WI38 (cell line): ENCODE measurements around the gene SNRK.

ENCODE experiments used
- H3K4me3 ChIP-seq: 2 replicates; pipeline ENCODE4 v1.5.1; 2011; ENCODE audit warnings: low read depth, mild to moderate bottlenecking, control low read depth, low read length
- TF ChIP-seq, protein P1 (sequence below): IDR thresholded peaks from 2 replicates; pipeline ENCODE4 v1.5.1; 2012; ENCODE audit warnings: low read depth, mild to moderate bottlenecking, control low read depth, low read length

SNRK gene, protein sequence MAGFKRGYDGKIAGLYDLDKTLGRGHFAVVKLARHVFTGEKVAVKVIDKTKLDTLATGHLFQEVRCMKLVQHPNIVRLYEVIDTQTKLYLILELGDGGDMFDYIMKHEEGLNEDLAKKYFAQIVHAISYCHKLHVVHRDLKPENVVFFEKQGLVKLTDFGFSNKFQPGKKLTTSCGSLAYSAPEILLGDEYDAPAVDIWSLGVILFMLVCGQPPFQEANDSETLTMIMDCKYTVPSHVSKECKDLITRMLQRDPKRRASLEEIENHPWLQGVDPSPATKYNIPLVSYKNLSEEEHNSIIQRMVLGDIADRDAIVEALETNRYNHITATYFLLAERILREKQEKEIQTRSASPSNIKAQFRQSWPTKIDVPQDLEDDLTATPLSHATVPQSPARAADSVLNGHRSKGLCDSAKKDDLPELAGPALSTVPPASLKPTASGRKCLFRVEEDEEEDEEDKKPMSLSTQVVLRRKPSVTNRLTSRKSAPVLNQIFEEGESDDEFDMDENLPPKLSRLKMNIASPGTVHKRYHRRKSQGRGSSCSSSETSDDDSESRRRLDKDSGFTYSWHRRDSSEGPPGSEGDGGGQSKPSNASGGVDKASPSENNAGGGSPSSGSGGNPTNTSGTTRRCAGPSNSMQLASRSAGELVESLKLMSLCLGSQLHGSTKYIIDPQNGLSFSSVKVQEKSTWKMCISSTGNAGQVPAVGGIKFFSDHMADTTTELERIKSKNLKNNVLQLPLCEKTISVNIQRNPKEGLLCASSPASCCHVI

DNA sequence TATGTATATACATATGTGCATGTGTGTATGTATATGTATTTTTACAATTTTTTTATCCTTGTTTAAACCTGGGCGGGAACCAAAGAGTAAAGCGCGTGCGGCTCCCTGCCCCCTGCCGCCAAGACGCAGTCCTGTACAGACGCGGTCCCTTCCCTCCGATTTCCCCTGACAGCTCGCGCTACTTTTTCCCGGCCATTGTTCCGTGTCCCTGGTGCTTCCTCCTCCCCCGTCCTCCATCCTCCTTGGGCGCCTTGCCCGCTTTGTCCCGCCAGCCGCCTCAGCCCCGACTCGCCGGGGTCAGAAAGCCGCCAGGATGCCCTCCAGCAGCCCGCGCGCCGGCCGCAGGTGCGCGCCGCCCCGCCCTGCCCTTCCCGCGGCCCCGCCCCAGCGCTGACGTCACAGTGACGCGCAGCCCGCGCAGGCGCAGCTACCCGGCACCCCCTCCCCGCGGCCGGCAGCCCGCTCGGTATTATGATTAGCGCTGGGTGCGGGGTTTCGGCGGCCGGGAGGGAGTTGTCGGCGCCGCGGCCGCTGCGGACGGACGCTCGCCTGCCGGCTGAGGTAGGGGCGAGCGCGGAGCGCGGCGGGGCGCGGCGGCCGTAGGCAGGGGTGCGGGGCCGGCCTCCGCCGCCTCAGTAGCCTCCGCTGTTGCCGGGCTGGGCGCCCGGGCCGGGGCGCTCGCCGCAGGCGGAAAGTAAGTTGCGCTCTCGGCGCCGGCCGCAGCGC, at the start of gene SNRK:
Gene SNRK, plus strand, starts transcription at position 426 of the 726 bp plus-strand sequence. CDS start 16,664 bp downstream, outside the sequence.
- TF ChIP-seq, protein P1, sequence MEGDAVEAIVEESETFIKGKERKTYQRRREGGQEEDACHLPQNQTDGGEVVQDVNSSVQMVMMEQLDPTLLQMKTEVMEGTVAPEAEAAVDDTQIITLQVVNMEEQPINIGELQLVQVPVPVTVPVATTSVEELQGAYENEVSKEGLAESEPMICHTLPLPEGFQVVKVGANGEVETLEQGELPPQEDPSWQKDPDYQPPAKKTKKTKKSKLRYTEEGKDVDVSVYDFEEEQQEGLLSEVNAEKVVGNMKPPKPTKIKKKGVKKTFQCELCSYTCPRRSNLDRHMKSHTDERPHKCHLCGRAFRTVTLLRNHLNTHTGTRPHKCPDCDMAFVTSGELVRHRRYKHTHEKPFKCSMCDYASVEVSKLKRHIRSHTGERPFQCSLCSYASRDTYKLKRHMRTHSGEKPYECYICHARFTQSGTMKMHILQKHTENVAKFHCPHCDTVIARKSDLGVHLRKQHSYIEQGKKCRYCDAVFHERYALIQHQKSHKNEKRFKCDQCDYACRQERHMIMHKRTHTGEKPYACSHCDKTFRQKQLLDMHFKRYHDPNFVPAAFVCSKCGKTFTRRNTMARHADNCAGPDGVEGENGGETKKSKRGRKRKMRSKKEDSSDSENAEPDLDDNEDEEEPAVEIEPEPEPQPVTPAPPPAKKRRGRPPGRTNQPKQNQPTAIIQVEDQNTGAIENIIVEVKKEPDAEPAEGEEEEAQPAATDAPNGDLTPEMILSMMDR = no peak
- H3K4me3 ChIP-seq = peak within 1 kb of the TSS; percentile 90

DNA sequence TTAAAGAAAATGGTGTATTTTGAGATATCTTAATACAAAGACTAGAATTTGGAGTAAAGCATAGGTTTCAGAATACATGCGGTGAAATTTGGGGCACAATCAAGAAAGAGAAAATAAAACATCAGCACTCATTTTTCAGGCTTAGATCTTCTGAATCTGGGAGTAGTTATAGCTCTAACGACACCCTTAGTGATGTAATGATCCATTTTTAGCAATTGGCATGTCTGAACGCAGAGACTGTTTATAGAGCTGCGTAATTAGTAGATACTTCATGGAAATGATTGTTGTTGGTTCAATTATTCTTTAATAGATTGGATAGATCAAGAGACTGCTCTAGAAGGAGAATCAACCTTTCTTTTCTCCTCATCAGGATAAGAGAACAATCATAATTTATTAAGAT, 47.5 kb upstream of the SNRK start:
- TF ChIP-seq, protein P1 = no peak
- H3K4me3 ChIP-seq = no peak overlapping the region

DNA sequence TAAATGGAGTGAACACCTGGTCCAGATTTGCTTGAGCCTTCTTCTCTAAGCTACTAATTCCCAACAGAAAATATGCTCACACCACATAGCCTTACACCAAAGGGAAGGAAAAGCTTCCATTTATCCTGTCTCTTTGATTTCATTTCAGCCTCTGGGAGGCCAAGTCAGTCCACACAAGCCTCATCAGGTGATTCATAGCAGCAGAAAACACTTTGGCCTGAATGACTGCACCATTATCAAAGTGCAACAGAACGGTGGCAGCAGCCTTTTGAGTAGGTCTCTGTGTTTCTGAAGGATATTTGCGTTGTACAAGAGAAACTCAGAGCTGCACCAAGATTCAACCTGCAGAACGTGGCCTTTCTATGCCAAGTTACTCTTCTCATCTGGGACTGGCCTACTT, 46.6 kb upstream of the SNRK start:
- TF ChIP-seq, protein P1 = no peak
- no peak overlapping the region for H3K4me3 ChIP-seq

DNA sequence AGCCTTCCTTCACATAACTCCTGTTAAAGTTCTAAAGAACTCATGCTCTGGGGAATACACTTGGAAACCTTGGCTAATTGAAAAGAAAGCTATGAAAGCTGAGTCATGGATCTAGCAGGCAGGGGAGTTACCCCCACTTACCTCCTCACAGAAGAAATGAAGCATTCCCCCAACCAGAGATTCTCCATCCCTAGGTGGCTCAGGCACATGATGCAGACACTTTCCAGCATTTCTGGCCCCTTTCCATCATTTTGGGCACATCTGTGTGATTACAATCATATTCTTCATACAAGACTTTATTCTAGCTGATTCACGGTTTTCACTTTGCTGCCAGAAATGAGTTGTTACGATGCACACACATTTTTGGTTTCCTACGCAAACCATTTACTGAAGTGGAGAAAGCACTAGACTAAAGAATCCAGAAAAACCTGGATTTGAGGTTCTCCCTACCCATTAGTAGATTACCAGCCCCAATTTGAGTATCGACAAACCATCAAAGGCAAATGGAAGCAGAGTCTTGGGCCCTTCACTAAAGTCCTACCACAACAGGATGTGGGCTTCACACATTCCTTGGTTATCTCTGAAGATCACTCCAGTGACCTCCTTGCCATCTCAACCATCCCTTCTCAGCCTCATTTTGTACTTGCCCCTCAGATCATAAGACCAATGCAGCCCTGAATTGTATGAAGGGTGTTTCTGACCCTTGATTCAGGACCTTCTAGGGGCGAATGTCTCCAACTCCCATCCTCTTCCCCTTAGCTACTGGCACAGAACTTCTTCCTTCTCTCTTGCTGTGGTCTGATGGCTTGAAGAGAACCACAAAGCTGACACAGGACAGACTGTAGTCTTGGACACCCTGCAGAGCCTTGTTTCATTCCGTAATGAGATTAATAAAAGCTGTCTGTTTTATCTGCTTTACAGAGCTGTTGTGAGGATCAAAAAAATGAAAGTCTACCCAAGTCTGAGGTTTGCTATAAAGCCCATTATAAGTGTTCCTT, 42.5 kb upstream of the SNRK start:
- TF ChIP-seq, protein P1 = no peak
- H3K4me3 ChIP-seq = no peak overlapping the region

DNA sequence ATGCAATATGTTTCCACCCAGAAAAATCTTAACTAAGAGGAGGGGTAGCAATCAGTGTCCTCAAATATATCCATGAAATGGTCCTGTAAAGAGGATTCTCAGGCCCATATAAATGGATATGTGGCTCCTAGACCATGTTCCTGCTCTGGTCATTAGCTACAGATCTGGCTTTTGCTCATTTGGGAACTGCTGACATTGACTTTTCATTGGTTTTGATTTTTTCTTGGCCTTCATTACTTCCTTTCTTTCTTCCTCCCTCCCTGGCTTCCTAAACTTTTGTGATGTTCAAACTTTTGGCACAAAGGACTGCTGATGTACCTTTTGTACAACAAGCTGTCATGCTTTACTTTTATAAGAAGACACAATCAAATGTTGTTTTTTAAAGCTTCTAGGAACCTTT, 41.6 kb upstream of the SNRK start:
- H3K4me3 ChIP-seq = no peak overlapping the region
- TF ChIP-seq, protein P1 = no peak

DNA sequence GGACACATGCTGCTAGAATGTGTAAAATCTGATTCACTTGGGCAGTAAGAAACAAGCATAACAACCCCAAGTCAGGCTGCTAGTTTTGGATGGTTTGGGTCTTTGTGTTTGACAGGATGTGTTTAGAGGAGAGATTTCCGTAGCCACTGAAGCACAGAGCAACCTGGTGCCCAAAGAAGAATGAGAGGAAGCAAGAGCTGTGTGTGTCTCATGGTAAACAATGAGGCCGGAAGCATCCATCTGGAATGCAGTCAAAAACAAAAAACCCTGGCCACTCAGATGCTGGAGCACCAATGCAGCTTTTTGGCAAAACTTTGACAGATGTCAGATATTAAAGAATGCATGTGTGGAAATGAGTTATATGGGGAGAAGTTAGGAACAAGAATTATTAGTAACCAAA, 39.4 kb upstream of the SNRK start:
- H3K4me3 ChIP-seq = no peak overlapping the region
- TF ChIP-seq, protein P1 = no peak
